ENCODE measurements around the gene ECT2. TPM values are rescaled to one million over a fixed set of nuclear protein-coding genes. Genes with fewer than 3 reads are reported as not detected.
A peak's percentile ranks its signal among the peaks of the same experiment; 100 is the strongest.

ECT2 gene
- total RNA-seq, 2 experiments from 2014 or later, result 51.5 to 66.1 TPM

- H3K79me2 ChIP-seq (ENCODE audit: insufficient read depth, low read depth, low read length), result no peaks in the 10 kb centered on the region; the same call in 1 of the 2 replicates
- H3K9me2 ChIP-seq (ENCODE audit: insufficient read depth, low read length), result no peaks in the 10 kb centered on the region
- BruUV-seq (replicated peaks), result no TSS peak
- no peak overlapping the region for H3K4me2 ChIP-seq (ENCODE audit: low read length)
- CTCF ChIA-PET (ENCODE audit: unreplicated experiment), result no interaction called here
- H3K36me3 ChIP-seq (ENCODE audit: insufficient read depth, low read length), result no peaks in the 10 kb centered on the region
- POLR2A ChIA-PET, result interaction anchor here (0.6 to 0.7 kb wide), 3 partner anchors 10 to 74 kb away, joined by 3 read pairs; no protein-coding TSS in a partner anchor
- no peak overlapping the region for H3K27ac ChIP-seq (ENCODE audit: low read depth, low read length, poor library complexity, severe bottlenecking)
- intact Hi-C loops (cut with micrococcal nuclease; ENCODE audit: unreplicated experiment), result no loop called here
- no peak overlapping the region for H3K4me3 ChIP-seq (ENCODE audit: low read depth, low read length, poor library complexity, severe bottlenecking)
- peaks cover 20% of the 10 kb centered on the region for H3K4me1 ChIP-seq (ENCODE audit: insufficient read depth, low read length, poor library complexity, severe bottlenecking)
- no peaks in the 10 kb centered on the region for H4K20me1 ChIP-seq (ENCODE audit: insufficient read depth, low read length)
- no peak for DNase-seq (ENCODE audit: low spot score)
- TF ChIP-seq CTCF (conservative IDR thresholded peaks at IDR 0.05; ENCODE audit: low read length) (no peak), EZH2phosphoT487 (IDR thresholded peaks at IDR 0.05; ENCODE audit: borderline replicate concordance, low read depth, low read length) (no peak)
- H3K9me3 ChIP-seq (ENCODE audit: low read length), result no peaks in the 10 kb centered on the region
- no peak overlapping the region for H2AFZ ChIP-seq (ENCODE audit: low read length)
Observed at GRCh38 chr3:172707967-172708366, 42.6 kb upstream of the ECT2 start.

GRCh38 chr3:172708921-172709773, 41.4 kb upstream of the ECT2 start:
- Histone ChIP-seq H3K79me2 (ENCODE audit: insufficient read depth, low read depth, low read length) (no peaks in the 10 kb centered on the region; the same call in 1 of the 2 replicates), H3K4me3 (ENCODE audit: low read depth, low read length, poor library complexity, severe bottlenecking) (no peak overlapping the region), H3K36me3 (ENCODE audit: insufficient read depth, low read length) (no peaks in the 10 kb centered on the region), H3K9me2 (ENCODE audit: insufficient read depth, low read length) (no peaks in the 10 kb centered on the region), H3K9me3 (ENCODE audit: low read length) (no peaks in the 10 kb centered on the region), H3K27ac (ENCODE audit: low read depth, low read length, poor library complexity, severe bottlenecking) (no peak overlapping the region), H3K4me1 (ENCODE audit: insufficient read depth, low read length, poor library complexity, severe bottlenecking) (peaks cover 20% of the 10 kb centered on the region), H4K20me1 (ENCODE audit: insufficient read depth, low read length) (no peaks in the 10 kb centered on the region), H3K4me2 (ENCODE audit: low read length) (peak overlapping the region; percentile 91), H2AFZ (ENCODE audit: low read length) (no peak overlapping the region)
- BruUV-seq (replicated peaks), result no TSS peak
- CTCF ChIA-PET (ENCODE audit: unreplicated experiment), result no interaction called here
- POLR2A ChIA-PET, result interaction anchor here (3.1 kb wide), 1 partner anchor 16 kb away, joined by 12 read pairs; no protein-coding TSS in a partner anchor
- TF ChIP-seq CTCF (conservative IDR thresholded peaks at IDR 0.05; ENCODE audit: low read length), result no peak
- no peak for TF ChIP-seq EZH2phosphoT487 (IDR thresholded peaks at IDR 0.05; ENCODE audit: borderline replicate concordance, low read depth, low read length)
- DNase-seq (ENCODE audit: low spot score), result no peak
- intact Hi-C loops (cut with micrococcal nuclease; ENCODE audit: unreplicated experiment), result no loop called here

Data from OCI-LY7 (cell line).